Uterus (tissue), 4 donors: ENCODE results near the gene RNASET2. TPM values are rescaled to one million over a fixed set of nuclear protein-coding genes. Genes with fewer than 3 reads are reported as not detected.
A peak's percentile ranks its signal among the peaks of the same experiment; 100 is the strongest.

Experiments used
- DNase-seq, 2 donors: peaks; one replicate each; pipeline ENCODE4 v3.0.0-alpha.2; 2019 to 2020
- H3K27ac ChIP-seq, 2 donors: fragments of 200-600 bp; sonication (generic); 1 replicate in 1 of 2; 2 replicates in 1 of 2; pipeline ENCODE4 v1.5.1; 2016 to 2018
- H3K27me3 ChIP-seq, 2 donors: fragments of 200-600 bp; sonication (generic); one replicate each; pipeline ENCODE4 v1.5.1; 2018 to 2019; ENCODE audit warnings: control low read depth in 1 of 2
- H3K36me3 ChIP-seq, 2 donors: fragments of 200-600 bp; sonication (generic); one replicate each; pipeline ENCODE4 v1.5.1; 2019; ENCODE audit warnings: control low read depth in 1 of 2
- H3K4me1 ChIP-seq, 2 donors: fragments of 200-600 bp; sonication (generic); one replicate each; pipeline ENCODE4 v1.5.1; 2018 to 2019; ENCODE audit warnings: control low read depth in 1 of 2
- H3K4me3 ChIP-seq, 2 donors: fragments of 200-600 bp; sonication (generic); 1 replicate in 1 of 2; 2 replicates in 1 of 2; pipeline ENCODE4 v1.5.1; 2018 to 2019; ENCODE audit warnings: mild to moderate bottlenecking in 1 of 2
- H3K9me3 ChIP-seq, 2 donors: fragments of 200-600 bp; sonication (generic); one replicate each; pipeline ENCODE4 v1.5.1; 2019; ENCODE audit warnings: control low read depth in 1 of 2
- POLR2A ChIP-seq, 2 donors: fragments of 450-650 bp; IDR thresholded peaks; one replicate each; pipeline ENCODE4 v1.6.1; 2016; ENCODE audit warnings: antibody characterized with exemption in 2 of 2, mild to moderate bottlenecking in 1 of 2, moderate library complexity in 1 of 2
- intact Hi-C: fragments of 100-400 bp; cut with DNase I; formaldehyde crosslinking; loops from one replicate; pipeline ENCODE4 v1.15.1; 2023; ENCODE audit warnings: low total_unique reads
- total RNA-seq, 4 donors: library from RNA; depleted of rRNA in 3 of 4; stranded (reverse); fragments of >200 nt in 3 of 4; gene quantifications; one replicate each; pipeline versions ENCODE4 v1.1.0 to v1.2.4, GENCODE V29; 2014 to 2023
- TF ChIP-seq, protein P1 (sequence below), 4 experiments: fragments of 200-600 bp in 2 of 4; fragments of 450-650 bp in 2 of 4; sonication (generic) in 2 of 4; IDR thresholded peaks; one replicate each; pipeline ENCODE4 v1.5.1; 2016 to 2019; ENCODE audit warnings: antibody characterized with exemption in 4 of 4, mild to moderate bottlenecking in 2 of 4, moderate library complexity in 1 of 4
- donor health status: DM: yes; HTN: yes; CAD: no.

RNASET2 gene
- total RNA-seq, 4 donors from 2014 or later, result 22.0 to 184 (median 30.3) TPM

DNA sequence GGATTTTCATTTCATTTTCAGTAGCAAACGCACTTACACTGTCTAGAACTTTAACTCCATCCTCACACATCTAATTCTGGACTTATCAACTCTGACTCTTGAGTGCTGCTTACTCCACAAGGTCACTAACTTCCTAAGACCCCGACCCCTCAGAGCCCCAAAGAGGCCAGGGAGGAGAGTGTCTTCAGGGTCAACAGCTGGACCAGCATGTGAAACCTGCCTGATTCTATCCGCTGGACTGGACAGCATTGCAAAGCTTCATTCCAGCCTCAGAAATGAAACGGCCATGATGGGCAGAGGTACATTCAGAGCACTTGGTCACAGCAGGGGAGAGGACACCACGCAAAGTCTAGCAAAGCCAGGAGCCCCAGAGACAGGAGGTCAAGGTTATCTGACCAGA is 9.1 kb downstream of the RNASET2 start:
- no peaks in the 10 kb centered on the region for H3K27me3 ChIP-seq
- H3K27ac ChIP-seq, result no peak overlapping the region
- intact Hi-C loops, result no loop called here
- no peak for DNase-seq
- H3K4me3 ChIP-seq, result no peak overlapping the region
- TF ChIP-seq, protein P1, sequence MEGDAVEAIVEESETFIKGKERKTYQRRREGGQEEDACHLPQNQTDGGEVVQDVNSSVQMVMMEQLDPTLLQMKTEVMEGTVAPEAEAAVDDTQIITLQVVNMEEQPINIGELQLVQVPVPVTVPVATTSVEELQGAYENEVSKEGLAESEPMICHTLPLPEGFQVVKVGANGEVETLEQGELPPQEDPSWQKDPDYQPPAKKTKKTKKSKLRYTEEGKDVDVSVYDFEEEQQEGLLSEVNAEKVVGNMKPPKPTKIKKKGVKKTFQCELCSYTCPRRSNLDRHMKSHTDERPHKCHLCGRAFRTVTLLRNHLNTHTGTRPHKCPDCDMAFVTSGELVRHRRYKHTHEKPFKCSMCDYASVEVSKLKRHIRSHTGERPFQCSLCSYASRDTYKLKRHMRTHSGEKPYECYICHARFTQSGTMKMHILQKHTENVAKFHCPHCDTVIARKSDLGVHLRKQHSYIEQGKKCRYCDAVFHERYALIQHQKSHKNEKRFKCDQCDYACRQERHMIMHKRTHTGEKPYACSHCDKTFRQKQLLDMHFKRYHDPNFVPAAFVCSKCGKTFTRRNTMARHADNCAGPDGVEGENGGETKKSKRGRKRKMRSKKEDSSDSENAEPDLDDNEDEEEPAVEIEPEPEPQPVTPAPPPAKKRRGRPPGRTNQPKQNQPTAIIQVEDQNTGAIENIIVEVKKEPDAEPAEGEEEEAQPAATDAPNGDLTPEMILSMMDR (IDR thresholded peaks at IDR 0.05), result no peak
- no peak for TF ChIP-seq POLR2A (IDR thresholded peaks at IDR 0.05)
- H3K36me3 ChIP-seq, result no peaks in the 10 kb centered on the region
- H3K4me1 ChIP-seq, result no peaks in the 10 kb centered on the region
- no peaks in the 10 kb centered on the region for H3K9me3 ChIP-seq

DNA sequence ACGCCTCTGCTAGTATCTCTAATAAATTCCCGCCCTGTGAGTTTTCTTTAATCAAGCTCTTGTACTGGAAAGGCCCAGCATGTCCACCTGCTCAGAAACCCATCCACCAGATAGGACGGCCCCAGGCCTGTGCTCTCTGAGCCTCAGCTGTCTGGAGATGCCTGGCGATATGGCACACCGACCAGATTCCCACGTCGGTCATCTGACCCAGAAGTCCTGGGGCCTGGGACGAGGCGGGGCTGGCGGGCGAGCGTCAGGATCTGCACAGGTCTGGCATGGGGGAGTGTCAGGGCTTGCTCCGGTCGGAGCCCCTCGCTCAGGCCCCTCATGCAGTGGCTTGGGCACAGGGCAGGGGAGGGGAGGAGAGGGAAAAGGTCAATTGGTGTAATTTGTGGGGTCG is 10.2 kb downstream of the RNASET2 start:
- Histone ChIP-seq H3K4me3 (no peak overlapping the region), H3K27me3 (no peaks in the 10 kb centered on the region), H3K27ac (no peak overlapping the region), H3K36me3 (no peaks in the 10 kb centered on the region), H3K4me1 (no peaks in the 10 kb centered on the region), H3K9me3 (no peaks in the 10 kb centered on the region)
- no peak for TF ChIP-seq POLR2A (IDR thresholded peaks at IDR 0.05)
- TF ChIP-seq, protein P1 (IDR thresholded peaks at IDR 0.05), result no peak
- intact Hi-C loops, result no loop called here
- DNase-seq, result no peak

DNA sequence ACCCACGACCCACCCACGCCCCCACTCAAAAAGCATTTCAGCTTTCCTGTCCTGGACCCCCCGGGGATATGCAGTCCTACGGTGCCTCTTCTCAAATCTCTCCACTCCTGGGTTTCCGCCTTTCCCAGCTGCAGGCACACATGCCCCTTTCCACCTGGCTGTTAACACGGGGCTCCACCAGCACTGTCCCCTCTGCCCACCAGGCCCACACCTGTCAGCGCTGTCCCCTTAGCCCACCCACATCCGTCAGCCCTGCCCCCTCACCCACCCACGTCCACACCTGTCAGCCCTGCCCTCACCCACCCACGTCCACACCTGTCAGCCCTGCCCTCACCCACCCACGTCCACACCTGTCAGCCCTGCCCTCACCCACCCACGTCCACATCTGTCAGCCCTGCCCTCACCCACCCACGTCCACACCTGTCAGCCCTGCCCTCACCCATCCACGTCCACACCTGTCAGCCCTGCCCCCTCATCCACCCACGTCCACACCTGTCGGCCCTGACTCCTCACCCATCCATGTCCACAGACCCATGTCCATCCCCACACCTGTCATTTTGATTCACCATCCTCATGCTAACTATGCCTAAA is 11.6 kb downstream of the RNASET2 start:
- Histone ChIP-seq H3K27ac (no peak overlapping the region), H3K4me1 (no peaks in the 10 kb centered on the region), H3K9me3 (no peaks in the 10 kb centered on the region), H3K36me3 (no peaks in the 10 kb centered on the region), H3K27me3 (no peaks in the 10 kb centered on the region), H3K4me3 (no peak overlapping the region)
- no peak for TF ChIP-seq POLR2A (IDR thresholded peaks at IDR 0.05)
- TF ChIP-seq, protein P1 (IDR thresholded peaks at IDR 0.05), result no peak
- intact Hi-C loops, result no loop called here
- peak in 1 of 2 donors; percentile 8 for DNase-seq

DNA sequence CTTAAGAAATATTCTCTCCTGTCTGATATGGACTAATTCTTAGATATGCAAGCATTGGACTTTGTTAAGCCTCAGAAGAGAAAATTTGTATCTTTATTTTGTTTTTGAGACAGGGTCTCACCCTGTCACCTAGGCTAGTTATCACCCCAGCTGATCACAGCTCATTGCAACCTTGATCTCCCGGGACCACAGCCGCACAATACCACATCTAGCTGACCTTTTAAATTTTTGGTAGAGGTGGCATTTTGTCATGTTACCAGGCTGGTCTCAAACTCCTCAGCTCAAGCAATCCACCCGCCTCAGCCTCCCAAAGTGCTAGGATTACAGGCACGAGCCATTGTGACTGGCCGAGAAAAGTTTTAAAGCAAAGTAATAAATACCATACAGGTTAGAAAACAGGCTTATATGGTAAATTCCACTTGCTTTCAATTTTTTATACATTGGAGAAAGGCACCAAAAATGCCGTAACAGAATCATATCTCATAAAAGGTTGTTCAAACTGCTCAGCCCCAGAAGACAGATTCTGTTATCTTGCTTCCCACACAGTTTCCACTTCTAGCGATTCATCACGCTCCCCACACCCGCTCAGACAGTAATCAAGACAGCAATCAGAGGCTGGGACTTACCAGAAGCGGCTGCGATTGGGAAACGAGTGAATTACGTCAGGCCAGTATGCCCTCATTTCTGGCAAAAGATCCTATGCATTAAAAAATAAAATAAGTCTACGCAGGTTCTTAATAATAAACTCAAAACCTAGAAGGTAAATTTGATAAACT is 13.8 kb downstream of the RNASET2 start:
- TF ChIP-seq, protein P1 (IDR thresholded peaks at IDR 0.05), result no peak
- TF ChIP-seq POLR2A (IDR thresholded peaks at IDR 0.05), result no peak
- H3K4me1 ChIP-seq, result no peaks in the 10 kb centered on the region
- intact Hi-C loops, result no loop called here
- H3K4me3 ChIP-seq, result no peak overlapping the region
- H3K36me3 ChIP-seq, result no peaks in the 10 kb centered on the region
- no peak overlapping the region for H3K27ac ChIP-seq
- no peaks in the 10 kb centered on the region for H3K27me3 ChIP-seq
- DNase-seq, result no peak
- H3K9me3 ChIP-seq, result no peaks in the 10 kb centered on the region

DNA sequence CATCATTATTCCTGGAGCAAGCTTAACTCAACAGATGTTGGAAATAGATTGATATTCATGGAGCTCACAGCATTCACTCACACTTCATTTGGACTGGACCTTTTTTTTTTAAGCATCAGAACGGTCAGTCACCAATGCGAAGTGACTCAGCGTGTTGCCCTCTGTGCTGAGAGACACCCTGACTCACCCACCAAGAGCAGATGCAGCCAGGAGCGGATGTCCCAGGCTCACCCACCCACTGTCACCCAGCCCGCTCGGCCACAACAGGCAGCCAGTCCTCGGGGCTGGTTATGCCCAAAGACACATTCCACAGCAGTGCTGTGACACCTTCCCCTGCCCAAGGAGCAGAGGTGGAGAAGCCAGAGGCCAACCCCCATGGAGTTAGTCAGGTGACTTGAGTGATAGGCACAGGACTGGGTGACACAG is 15.7 kb downstream of the RNASET2 start:
- TF ChIP-seq POLR2A (IDR thresholded peaks at IDR 0.05), result no peak
- TF ChIP-seq, protein P1 (IDR thresholded peaks at IDR 0.05), result no peak
- Histone ChIP-seq H3K36me3 (no peaks in the 10 kb centered on the region), H3K4me3 (no peak overlapping the region), H3K27me3 (no peaks in the 10 kb centered on the region), H3K27ac (no peak overlapping the region), H3K9me3 (no peaks in the 10 kb centered on the region), H3K4me1 (no peaks in the 10 kb centered on the region)
- intact Hi-C loops, result no loop called here
- DNase-seq, result no peak
